Activated T-cell treated with anti-CD3 and anti-CD28 coated beads, Interleukin-2, amount 50 U/mL, for 4 hours (primary cell): Measurements from ENCODE around the gene SMPDL3B. TPM values are rescaled to one million over a fixed set of nuclear protein-coding genes. Genes with fewer than 3 reads are reported as not detected.
A peak's percentile ranks its signal among the peaks of the same experiment; 100 is the strongest.

Source experiments
- ATAC-seq, 2 donors: fragments of 200-7000 bp; cut with Tn5 transposase; one replicate each; pipeline ENCODE4 v1.10.0; 2021
- DNase-seq: peaks from one replicate; pipeline ENCODE4 v3.0.0-alpha.2; 2020
- H3K27me3 Mint-ChIP-seq: one replicate; pipeline ENCODE4 v1.8.0; 2021; ENCODE audit warnings: low read depth, mixed read lengths
- H3K36me3 Mint-ChIP-seq: one replicate; pipeline ENCODE4 v1.8.0; 2022; ENCODE audit warnings: mixed read lengths; ENCODE audit not compliant: insufficient read depth
- H3K4me1 Mint-ChIP-seq: one replicate; pipeline ENCODE4 v1.8.0; 2021; ENCODE audit warnings: low read depth, mixed read lengths
- H3K4me3 Mint-ChIP-seq: one replicate; pipeline ENCODE4 v1.8.0; 2021; ENCODE audit warnings: mild to moderate bottlenecking, moderate library complexity, mixed read lengths
- H3K9me3 Mint-ChIP-seq: one replicate; pipeline ENCODE4 v1.8.0; 2021; ENCODE audit warnings: mixed read lengths
- total RNA-seq, 3 donors: library from RNA; stranded (reverse); gene quantifications; one replicate each; pipeline ENCODE4 v1.2.1, GENCODE V29; 2021

Gene SMPDL3B
- total RNA-seq, 3 donors from 2014 or later, result 0.16 to 0.43 (median 0.22) TPM

DNA sequence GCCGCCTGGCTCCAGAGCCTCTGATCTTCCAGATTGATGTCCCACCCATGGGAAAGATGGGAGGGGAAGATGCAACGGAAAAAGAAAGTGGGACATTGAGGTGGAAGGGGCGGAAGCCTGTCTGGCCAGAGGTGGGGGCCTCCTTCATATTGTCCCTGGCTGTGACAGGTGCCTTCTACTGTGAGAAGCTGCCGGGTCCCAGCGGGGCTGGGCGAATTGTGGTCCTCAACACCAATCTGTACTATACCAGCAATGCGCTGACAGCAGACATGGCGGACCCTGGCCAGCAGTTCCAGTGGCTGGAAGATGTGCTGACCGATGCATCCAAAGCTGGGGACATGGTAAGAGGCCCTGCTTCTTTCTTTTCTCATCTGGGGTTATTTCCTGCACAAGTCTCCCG lies 19.4 kb downstream of the SMPDL3B start:
- ATAC-seq (no peak), DNase-seq (no peak)
- Mint-ChIP-seq H3K27me3 (no peaks in the 10 kb centered on the region), H3K4me1 (peaks cover 5% of the 10 kb centered on the region), H3K36me3 (no peaks in the 10 kb centered on the region), H3K9me3 (no peaks in the 10 kb centered on the region), H3K4me3 (no peak overlapping the region)

DNA sequence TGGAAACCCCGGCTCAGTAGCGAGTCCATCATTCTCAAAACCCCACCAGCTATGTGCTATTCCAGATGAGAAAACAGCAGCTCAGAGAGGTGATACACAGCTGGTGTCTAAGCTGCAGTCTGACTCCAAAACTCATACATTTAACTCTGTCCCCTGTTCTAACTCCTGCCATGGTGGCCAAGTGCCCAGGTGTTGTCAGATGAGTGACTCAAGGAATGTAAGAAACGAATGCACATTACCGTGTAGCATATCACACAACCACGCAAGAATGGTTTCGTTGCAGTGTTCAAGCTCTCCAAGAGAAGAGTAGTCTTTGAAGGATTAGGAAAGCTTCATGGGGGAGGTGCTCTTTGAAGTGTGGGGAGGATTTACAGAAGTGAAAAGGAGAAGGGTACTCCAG lies 20.3 kb downstream of the SMPDL3B start:
- Mint-ChIP-seq H3K4me3 (no peak overlapping the region), H3K27me3 (no peaks in the 10 kb centered on the region), H3K36me3 (no peaks in the 10 kb centered on the region), H3K9me3 (no peaks in the 10 kb centered on the region), H3K4me1 (peaks cover 10% of the 10 kb centered on the region)
- DNase-seq (no peak), ATAC-seq (no peak)

GRCh38 chr1:27956761-27957160 lies 22.0 kb downstream of the SMPDL3B start:
- Mint-ChIP-seq H3K27me3 (no peaks in the 10 kb centered on the region), H3K36me3 (no peaks in the 10 kb centered on the region), H3K9me3 (no peaks in the 10 kb centered on the region), H3K4me1 (peaks cover 25% of the 10 kb centered on the region), H3K4me3 (no peak overlapping the region)
- DNase-seq, result no peak
- no peak for ATAC-seq

DNA sequence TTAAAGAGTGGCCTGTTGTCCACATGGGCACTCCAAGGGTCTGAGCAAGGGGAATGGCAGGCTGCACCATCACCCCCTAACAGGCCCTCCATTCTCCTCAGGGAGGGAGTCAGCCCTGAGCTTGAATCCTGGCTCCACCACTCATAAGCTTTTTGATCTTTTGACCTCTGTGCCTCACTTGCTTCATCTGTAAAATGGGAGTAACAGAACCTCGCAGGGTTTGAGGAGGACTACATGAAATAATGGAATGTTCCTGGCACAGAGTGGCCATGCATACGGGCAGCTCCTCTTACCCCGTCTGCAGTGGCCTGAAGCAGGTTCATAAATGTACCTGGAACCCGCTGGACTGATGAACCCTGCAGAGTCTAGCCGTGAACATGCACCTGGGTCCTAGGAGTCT lies 22.9 kb downstream of the SMPDL3B start:
- DNase-seq (no peak), ATAC-seq (no peak)
- H3K9me3 Mint-ChIP-seq, result no peaks in the 10 kb centered on the region
- H3K4me3 Mint-ChIP-seq, result no peak overlapping the region
- peaks cover 27% of the 10 kb centered on the region for H3K4me1 Mint-ChIP-seq
- no peaks in the 10 kb centered on the region for H3K27me3 Mint-ChIP-seq
- no peaks in the 10 kb centered on the region for H3K36me3 Mint-ChIP-seq

- Mint-ChIP-seq H3K9me3 (no peaks in the 10 kb centered on the region), H3K36me3 (peaks cover 1% of the 10 kb centered on the region), H3K4me1 (peaks cover 27% of the 10 kb centered on the region), H3K27me3 (no peaks in the 10 kb centered on the region), H3K4me3 (no peak overlapping the region)
- DNase-seq, result no peak
- no peak for ATAC-seq
These were observed 23.7 kb downstream of the SMPDL3B start for GRCh38 chr1:27958513-27958912.

GRCh38 chr1:27959792-27960603 lies 25.2 kb downstream of the SMPDL3B start, which contains the start of gene XKR8:
XKR8 (plus strand) TSS chr1:27959973; CDS start chr1:27960070, 97 bp downstream.
- no peaks in the 10 kb centered on the region for H3K27me3 Mint-ChIP-seq
- peaks cover 27% of the 10 kb centered on the region for H3K4me1 Mint-ChIP-seq
- H3K4me3 Mint-ChIP-seq, result peak within 1 kb of the TSS; percentile 85
- DNase-seq (peak; percentile 77), ATAC-seq (peak; percentile 99 to 100)
- H3K36me3 Mint-ChIP-seq, result peaks cover 1% of the 10 kb centered on the region
- no peaks in the 10 kb centered on the region for H3K9me3 Mint-ChIP-seq

GRCh38 chr1:27960762-27961645 lies 26.2 kb downstream of the SMPDL3B start:
- peak overlapping the region; percentile 85 for H3K4me3 Mint-ChIP-seq
- H3K27me3 Mint-ChIP-seq, result no peaks in the 10 kb centered on the region
- DNase-seq (no peak), ATAC-seq (no peak)
- peaks cover 5% of the 10 kb centered on the region for H3K36me3 Mint-ChIP-seq
- H3K9me3 Mint-ChIP-seq, result no peaks in the 10 kb centered on the region
- H3K4me1 Mint-ChIP-seq, result peaks cover 27% of the 10 kb centered on the region

- peaks cover 6% of the 10 kb centered on the region for H3K36me3 Mint-ChIP-seq
- peak overlapping the region; percentile 85 for H3K4me3 Mint-ChIP-seq
- no peaks in the 10 kb centered on the region for H3K9me3 Mint-ChIP-seq
- ATAC-seq (no peak), DNase-seq (no peak)
- H3K4me1 Mint-ChIP-seq, result peaks cover 27% of the 10 kb centered on the region
- no peaks in the 10 kb centered on the region for H3K27me3 Mint-ChIP-seq
These were observed 26.9 kb downstream of the SMPDL3B start for GRCh38 chr1:27961646-27962221.

- DNase-seq, result no peak
- H3K4me3 Mint-ChIP-seq, result no peak overlapping the region
- no peaks in the 10 kb centered on the region for H3K27me3 Mint-ChIP-seq
- ATAC-seq, result no peak
- H3K4me1 Mint-ChIP-seq, result peaks cover 32% of the 10 kb centered on the region
- peaks cover 9% of the 10 kb centered on the region for H3K36me3 Mint-ChIP-seq
- no peaks in the 10 kb centered on the region for H3K9me3 Mint-ChIP-seq
These were observed 28.6 kb downstream of the SMPDL3B start for GRCh38 chr1:27963393-27963792.

- Mint-ChIP-seq H3K4me3 (no peak overlapping the region), H3K9me3 (no peaks in the 10 kb centered on the region), H3K27me3 (no peaks in the 10 kb centered on the region), H3K36me3 (peaks cover 16% of the 10 kb centered on the region), H3K4me1 (peaks cover 25% of the 10 kb centered on the region)
- ATAC-seq (no peak), DNase-seq (no peak)
These were observed 31.8 kb downstream of the SMPDL3B start for GRCh38 chr1:27966402-27967105.

DNA sequence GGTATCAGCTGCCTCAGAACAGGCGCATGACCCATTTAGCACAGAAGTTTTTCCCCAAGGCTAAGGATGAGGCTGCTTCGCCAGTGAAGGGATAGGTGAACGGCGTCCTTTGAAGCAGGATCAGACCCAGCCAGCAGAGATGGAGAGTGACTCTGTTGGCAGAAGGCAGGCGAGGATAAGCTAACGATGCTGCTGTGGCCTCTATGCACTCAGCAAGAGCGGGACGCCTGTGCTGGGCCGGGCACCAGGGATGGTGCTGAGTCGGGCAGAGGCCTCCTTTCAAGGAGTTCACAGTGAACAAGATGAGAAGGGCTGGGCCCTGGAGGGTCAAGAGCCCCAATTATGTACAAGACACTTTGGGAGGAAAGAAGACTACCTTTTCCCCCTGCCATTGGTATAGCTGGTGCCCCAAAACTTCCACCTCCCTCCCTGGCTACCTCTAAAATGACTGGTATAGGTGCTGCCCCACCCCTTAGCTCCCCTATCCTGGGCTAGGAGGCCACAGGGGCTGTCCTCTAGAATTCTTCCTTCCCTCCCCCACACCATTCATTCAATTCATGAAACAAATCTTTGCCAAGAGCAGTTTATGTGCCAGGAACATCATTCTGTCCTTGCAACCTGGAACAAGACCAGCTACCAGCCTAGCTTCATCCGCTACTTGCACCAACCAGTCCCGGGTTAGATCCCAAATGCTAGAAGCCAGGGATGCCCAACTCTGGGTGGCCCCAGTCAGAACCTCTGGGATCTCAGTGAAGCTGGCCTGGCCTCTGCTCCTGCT lies 32.5 kb downstream of the SMPDL3B start:
- DNase-seq, result no peak
- Mint-ChIP-seq H3K27me3 (no peaks in the 10 kb centered on the region), H3K36me3 (peaks cover 16% of the 10 kb centered on the region), H3K4me3 (no peak overlapping the region), H3K4me1 (peaks cover 21% of the 10 kb centered on the region), H3K9me3 (no peaks in the 10 kb centered on the region)
- no peak for ATAC-seq

GRCh38 chr1:27967884-27968466 lies 33.2 kb downstream of the SMPDL3B start:
- H3K4me1 Mint-ChIP-seq, result peaks cover 21% of the 10 kb centered on the region
- no peaks in the 10 kb centered on the region for H3K9me3 Mint-ChIP-seq
- no peaks in the 10 kb centered on the region for H3K27me3 Mint-ChIP-seq
- peaks cover 14% of the 10 kb centered on the region for H3K36me3 Mint-ChIP-seq
- DNase-seq, result no peak
- ATAC-seq, result no peak
- H3K4me3 Mint-ChIP-seq, result no peak overlapping the region

- H3K27me3 Mint-ChIP-seq, result no peaks in the 10 kb centered on the region
- no peak for DNase-seq
- peaks cover 19% of the 10 kb centered on the region for H3K36me3 Mint-ChIP-seq
- no peak for ATAC-seq
- peaks cover 23% of the 10 kb centered on the region for H3K4me1 Mint-ChIP-seq
- H3K4me3 Mint-ChIP-seq, result no peak overlapping the region
- no peaks in the 10 kb centered on the region for H3K9me3 Mint-ChIP-seq
These were observed 33.9 kb downstream of the SMPDL3B start for GRCh38 chr1:27968692-27969091.
